Ishikawa (cell line): Measurements from ENCODE around the gene ARSA.

ENCODE experiments used
- CEBPB ChIP-seq: IDR thresholded peaks from 2 replicates; pipeline ENCODE4 v1.6.1; 2012
- CREB1 ChIP-seq: IDR thresholded peaks from 2 replicates; pipeline ENCODE4 v1.6.1; 2012; ENCODE audit warnings: low read depth
- EGR1 ChIP-seq: IDR thresholded peaks from 2 replicates; pipeline ENCODE4 v1.6.1; 2012
- EP300 ChIP-seq: IDR thresholded peaks from 2 replicates; pipeline ENCODE4 v1.6.1; 2012; ENCODE audit warnings: borderline replicate concordance
- FOXM1 ChIP-seq: IDR thresholded peaks from 2 replicates; pipeline ENCODE4 v1.6.1; 2012; ENCODE audit warnings: low read depth, borderline replicate concordance
- MAX ChIP-seq: IDR thresholded peaks from 2 replicates; pipeline ENCODE4 v1.6.1; 2012
- NFIC ChIP-seq: IDR thresholded peaks from 2 replicates; pipeline ENCODE4 v1.6.1; 2012
- RAD21 ChIP-seq: IDR thresholded peaks from 2 replicates; pipeline ENCODE4 v1.6.1; 2012; ENCODE audit warnings: low read depth
- REST ChIP-seq: IDR thresholded peaks from 2 replicates; pipeline ENCODE4 v1.6.1; 2012; ENCODE audit warnings: low read depth, mild to moderate bottlenecking
- TAF1 ChIP-seq: IDR thresholded peaks from 2 replicates; pipeline ENCODE4 v1.6.1; 2012; ENCODE audit warnings: low read depth, mild to moderate bottlenecking
- TCF12 ChIP-seq: IDR thresholded peaks from 2 replicates; pipeline ENCODE4 v1.6.1; 2012; ENCODE audit warnings: low read depth
- TEAD4 ChIP-seq: IDR thresholded peaks from 2 replicates; pipeline ENCODE4 v1.6.1; 2012
- USF1 ChIP-seq: IDR thresholded peaks from 2 replicates; pipeline ENCODE4 v1.6.1; 2012
- YY1 ChIP-seq: IDR thresholded peaks from 2 replicates; pipeline ENCODE4 v1.6.1; 2012; ENCODE audit warnings: low read depth
- ZBTB7A ChIP-seq: IDR thresholded peaks from 2 replicates; pipeline ENCODE4 v1.6.1; 2012; ENCODE audit warnings: low read depth

Gene ARSA

GRCh38 chr22:50624347-50625130, 3.4 kb downstream of the ARSA start:
- TF ChIP-seq RAD21 (no peak), TEAD4 (no peak), YY1 (no peak), EGR1 (no peak), CREB1 (no peak), TCF12 (no peak), FOXM1 (no peak), EP300 (no peak), REST (no peak), USF1 (no peak), NFIC (no peak)

GRCh38 chr22:50622723-50623327, 5.1 kb downstream of the ARSA start:
- TF ChIP-seq TAF1 (no peak), NFIC (no peak), TCF12 (no peak), USF1 (peak; percentile 92), MAX (peak; percentile 97), REST (no peak), CREB1 (no peak)

GRCh38 chr22:50621948-50622722, 5.8 kb downstream of the ARSA start:
- TF ChIP-seq FOXM1 (peak; percentile 76; the same call in 1 of the 2 replicates), CREB1 (no peak), REST (no peak), NFIC (no peak), TEAD4 (peak; percentile 47), EP300 (no peak), MAX (peak; percentile 73), USF1 (no peak), CEBPB (no peak), RAD21 (0 out of 2 replicates have a peak, but pooled peaks have one; percentile 12), ZBTB7A (no peak), TAF1 (no peak), EGR1 (no peak), YY1 (no peak), TCF12 (no peak)
